Measurements from ENCODE around the gene GMDS.

Gene GMDS

GRCh38 chr6:1800845-1801244 is 444.6 kb downstream of the GMDS start:
- DNase-seq, result no peak
- no peak for TF ChIP-seq CTCF (IDR thresholded peaks at IDR 0.05; ENCODE audit: low read depth, low read length)
- Histone ChIP-seq H3K36me3 (no peaks in the 10 kb centered on the region), H3K4me1 (peaks cover 24% of the 10 kb centered on the region), H3K4me3 (ENCODE audit: low read depth, low read length) (no peak overlapping the region), H3K27me3 (no peaks in the 10 kb centered on the region), H3K9me3 (no peaks in the 10 kb centered on the region)

GRCh38 chr6:1798965-1799325 is 446.5 kb downstream of the GMDS start:
- DNase-seq, result no peak
- no peaks in the 10 kb centered on the region for H3K27me3 ChIP-seq
- TF ChIP-seq CTCF (IDR thresholded peaks at IDR 0.05; ENCODE audit: low read depth, low read length), result no peak
- H3K36me3 ChIP-seq, result no peaks in the 10 kb centered on the region
- H3K4me3 ChIP-seq (ENCODE audit: low read depth, low read length), result no peak overlapping the region
- H3K4me1 ChIP-seq, result peaks cover 20% of the 10 kb centered on the region
- no peaks in the 10 kb centered on the region for H3K9me3 ChIP-seq

- H3K36me3 ChIP-seq, result no peaks in the 10 kb centered on the region
- H3K4me1 ChIP-seq, result peaks cover 16% of the 10 kb centered on the region
- DNase-seq, result no peak
- no peak overlapping the region for H3K4me3 ChIP-seq (ENCODE audit: low read depth, low read length)
- no peaks in the 10 kb centered on the region for H3K9me3 ChIP-seq
- no peaks in the 10 kb centered on the region for H3K27me3 ChIP-seq
- TF ChIP-seq CTCF (IDR thresholded peaks at IDR 0.05; ENCODE audit: low read depth, low read length), result no peak
Observed at GRCh38 chr6:1798303-1798964, 447.0 kb downstream of the GMDS start.

GRCh38 chr6:1797801-1798200 is 447.6 kb downstream of the GMDS start:
- DNase-seq, result no peak
- H3K36me3 ChIP-seq, result no peaks in the 10 kb centered on the region
- H3K27me3 ChIP-seq, result no peaks in the 10 kb centered on the region
- no peak overlapping the region for H3K4me3 ChIP-seq (ENCODE audit: low read depth, low read length)
- no peaks in the 10 kb centered on the region for H3K9me3 ChIP-seq
- peaks cover 16% of the 10 kb centered on the region for H3K4me1 ChIP-seq
- TF ChIP-seq CTCF (IDR thresholded peaks at IDR 0.05; ENCODE audit: low read depth, low read length), result no peak

GRCh38 chr6:1796706-1797529 is 448.5 kb downstream of the GMDS start:
- Histone ChIP-seq H3K4me1 (peaks cover 11% of the 10 kb centered on the region), H3K36me3 (no peaks in the 10 kb centered on the region), H3K9me3 (no peaks in the 10 kb centered on the region), H3K4me3 (ENCODE audit: low read depth, low read length) (no peak overlapping the region), H3K27me3 (no peaks in the 10 kb centered on the region)
- DNase-seq, result no peak
- no peak for TF ChIP-seq CTCF (IDR thresholded peaks at IDR 0.05; ENCODE audit: low read depth, low read length)

- Histone ChIP-seq H3K9me3 (no peaks in the 10 kb centered on the region), H3K4me3 (ENCODE audit: low read depth, low read length) (no peak overlapping the region), H3K36me3 (no peaks in the 10 kb centered on the region), H3K4me1 (peaks cover under 1% of the 10 kb centered on the region; the same call in 1 of the 2 replicates), H3K27me3 (no peaks in the 10 kb centered on the region)
- TF ChIP-seq CTCF (IDR thresholded peaks at IDR 0.05; ENCODE audit: low read depth, low read length), result no peak
- DNase-seq, result no peak
Observed at GRCh38 chr6:1795910-1796309, 449.5 kb downstream of the GMDS start.
